Fibroblast of skin of scalp (primary cell): ENCODE results near the gene ATF1. TPM values are rescaled to one million over a fixed set of nuclear protein-coding genes. Genes with fewer than 3 reads are reported as not detected.
A peak's percentile ranks its signal among the peaks of the same experiment; 100 is the strongest.

Experiments used
- DNase-seq: peaks from one replicate; pipeline ENCODE4 v3.0.0-alpha.2; 2013
- polyA plus RNA-seq, 2 experiments: library from polyadenylated mRNA; unstranded; fragments of 120-200 nt; gene quantifications; one replicate each; pipeline ENCODE4 v1.2.1, GENCODE V29; 2013; ENCODE audit not compliant: insufficient read length in 2 of 2

The ATF1 gene
- polyA plus RNA-seq (2013, experiment 1 of 2; ENCODE audit: insufficient read length) = 23.2 TPM
- polyA plus RNA-seq (2013, experiment 2 of 2; ENCODE audit: insufficient read length) = 25.7 TPM

DNA sequence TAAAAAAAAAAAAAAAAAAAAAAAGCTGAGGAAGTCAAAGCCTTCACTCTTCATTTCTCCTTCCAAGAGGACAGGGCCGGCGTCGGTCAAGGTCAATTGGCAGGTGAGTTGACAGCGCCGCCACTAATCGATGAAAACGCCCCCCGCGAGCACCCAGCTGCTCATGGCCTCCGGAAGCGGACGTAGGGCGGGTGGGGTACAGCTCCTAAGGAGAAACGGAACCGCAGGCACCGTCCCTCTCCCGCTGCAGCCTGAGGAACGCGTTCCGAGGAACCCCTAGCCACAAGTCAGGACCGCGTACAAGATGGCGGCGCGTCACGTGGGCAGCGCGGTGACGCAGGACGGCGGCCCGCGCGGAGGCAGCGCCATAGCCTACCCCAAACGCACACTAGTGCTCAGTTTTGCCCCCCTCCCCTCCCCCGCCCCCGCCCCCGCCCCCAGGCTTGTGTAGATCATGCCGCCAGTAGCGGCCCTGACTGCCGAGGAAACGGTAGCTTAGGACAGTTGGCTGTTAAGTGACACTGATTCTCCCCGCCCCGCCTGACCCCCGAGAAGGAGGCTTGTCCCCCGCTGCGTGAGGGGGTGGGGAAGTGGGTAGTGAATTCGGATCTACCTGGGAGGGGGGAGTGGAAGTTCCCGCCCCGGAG is at the start of gene ATF1:
TSS of gene ATF1 (plus strand) at position 463 of the 647 bp plus-strand sequence. CDS start 16,045 bp downstream, outside the sequence.
- DNase-seq = peak; percentile 94

- DNase-seq = no peak
Measured at GRCh38 chr12:50715174-50715573, 48.7 kb upstream of the ATF1 start.

DNA sequence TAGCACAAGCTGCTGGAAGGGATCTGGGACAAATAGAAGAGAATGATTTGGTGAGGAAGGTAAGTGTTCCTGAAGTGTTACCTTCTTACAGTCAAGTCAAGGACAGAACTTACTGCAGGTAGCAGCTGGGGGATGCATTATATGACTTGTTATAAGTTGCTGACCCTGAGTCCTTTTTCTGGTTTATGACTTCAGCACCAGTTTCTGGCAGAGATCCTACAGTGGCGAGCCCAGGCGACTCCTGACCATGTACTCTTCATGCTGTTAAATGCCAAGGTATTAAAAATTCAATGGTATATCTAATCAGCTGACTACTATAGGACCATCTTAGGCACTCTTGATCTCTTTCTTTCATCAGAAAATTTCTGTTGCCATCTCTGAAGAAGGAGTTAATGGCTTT is 45.1 kb upstream of the ATF1 start:
- DNase-seq = no peak

DNA sequence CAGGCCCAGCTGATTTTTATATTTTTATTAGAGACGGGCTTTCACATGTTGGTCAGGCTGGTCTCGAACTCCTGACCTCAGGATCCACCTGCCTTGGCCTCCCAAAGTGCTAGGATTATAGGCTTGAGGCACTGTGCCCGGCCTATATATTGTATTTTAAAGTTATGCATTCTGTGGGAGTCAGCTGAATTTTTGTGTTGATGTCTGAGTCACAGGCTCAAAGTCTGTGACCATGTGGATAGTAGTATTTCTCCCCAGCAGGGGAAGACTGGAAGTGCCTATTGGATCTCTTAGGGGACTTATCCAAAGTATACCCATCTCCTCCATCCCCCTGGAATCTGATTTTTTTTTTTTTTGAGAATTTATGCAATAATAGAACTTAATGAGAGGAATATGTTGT is 43.8 kb upstream of the ATF1 start:
- peak; percentile 15 for DNase-seq

DNA sequence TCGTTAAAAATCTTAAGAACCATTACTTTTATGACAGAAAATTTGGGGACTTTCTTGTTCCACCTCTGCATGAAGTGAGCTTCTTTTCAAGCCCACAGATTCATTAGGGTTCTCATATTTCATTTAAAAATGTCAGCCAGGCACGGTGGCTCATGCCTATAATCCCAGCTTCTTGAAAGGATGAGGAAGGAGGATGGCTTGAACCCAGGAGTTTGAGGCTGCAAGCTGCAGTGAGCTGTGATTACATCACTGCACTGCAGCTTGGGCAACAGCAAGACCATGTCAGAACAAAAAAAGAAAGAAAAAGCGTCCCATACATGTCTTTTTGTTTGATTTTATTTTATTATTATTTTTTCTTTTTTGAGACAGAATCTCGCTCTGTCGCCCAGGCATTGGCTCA is 43.4 kb upstream of the ATF1 start:
- DNase-seq = no peak

GRCh38 chr12:50723865-50724264 is 40.0 kb upstream of the ATF1 start:
- DNase-seq = no peak

DNA sequence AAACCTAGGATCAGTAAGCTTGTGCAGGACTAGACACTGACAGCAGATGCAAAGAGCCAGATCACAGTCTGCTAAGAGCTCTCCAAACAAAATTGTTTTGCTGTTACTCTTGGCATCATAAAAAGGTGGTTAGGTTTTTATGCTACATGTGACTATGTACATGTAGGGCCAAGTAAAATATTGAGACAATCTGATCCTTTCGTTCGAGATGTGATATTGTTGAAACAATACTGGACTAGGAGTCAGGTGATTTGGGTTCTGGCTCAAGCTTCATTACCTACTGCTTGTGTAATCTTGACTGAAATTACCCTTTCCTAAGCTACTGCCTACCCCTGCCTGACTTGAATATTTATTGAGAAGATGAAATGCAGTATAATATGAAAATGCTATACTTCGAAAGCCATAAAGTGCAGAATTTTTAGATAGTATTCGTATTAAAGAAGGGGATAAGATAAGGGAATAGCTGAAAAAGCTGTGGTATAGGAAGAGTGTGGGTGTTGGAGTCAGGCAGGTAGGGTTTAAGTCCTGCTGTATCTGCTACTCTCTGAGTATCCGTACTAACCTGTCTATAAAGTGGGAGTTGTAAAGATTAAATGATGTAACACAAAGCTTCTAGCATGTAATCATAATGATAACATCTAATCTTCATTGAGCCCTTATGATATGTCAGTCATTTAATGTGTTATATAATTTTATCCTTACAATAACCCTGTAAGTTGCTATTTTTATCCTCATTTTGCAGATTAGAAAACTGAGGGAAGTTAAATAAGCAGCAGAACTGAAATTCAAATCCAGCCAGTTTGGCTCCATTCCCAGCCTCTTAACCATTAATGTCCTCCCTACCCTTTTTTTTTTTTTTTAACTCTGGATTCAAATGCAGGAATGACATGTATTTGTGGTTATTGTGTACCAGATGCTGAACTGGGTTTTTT is 38.6 kb upstream of the ATF1 start:
- peak; percentile 29 for DNase-seq

DNA sequence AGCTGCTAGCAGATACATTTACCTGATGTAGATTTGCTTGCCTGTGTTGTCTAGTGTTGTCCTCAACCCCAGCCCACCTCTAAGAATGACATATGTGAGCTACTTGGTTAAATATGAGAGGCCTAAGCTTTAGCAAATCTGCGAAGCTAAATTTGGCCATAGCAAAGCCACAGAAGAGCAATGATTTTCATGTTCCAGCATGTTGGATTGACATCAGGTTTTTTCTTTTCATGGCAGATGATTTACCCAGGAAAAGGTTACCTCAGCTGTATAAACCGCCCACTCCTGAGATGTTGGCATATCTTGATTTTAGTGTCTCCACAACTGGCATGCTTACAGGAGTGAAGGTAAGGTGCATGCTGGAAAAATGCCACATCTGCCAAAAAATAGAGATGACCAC is 36.4 kb upstream of the ATF1 start:
- DNase-seq = no peak

DNA sequence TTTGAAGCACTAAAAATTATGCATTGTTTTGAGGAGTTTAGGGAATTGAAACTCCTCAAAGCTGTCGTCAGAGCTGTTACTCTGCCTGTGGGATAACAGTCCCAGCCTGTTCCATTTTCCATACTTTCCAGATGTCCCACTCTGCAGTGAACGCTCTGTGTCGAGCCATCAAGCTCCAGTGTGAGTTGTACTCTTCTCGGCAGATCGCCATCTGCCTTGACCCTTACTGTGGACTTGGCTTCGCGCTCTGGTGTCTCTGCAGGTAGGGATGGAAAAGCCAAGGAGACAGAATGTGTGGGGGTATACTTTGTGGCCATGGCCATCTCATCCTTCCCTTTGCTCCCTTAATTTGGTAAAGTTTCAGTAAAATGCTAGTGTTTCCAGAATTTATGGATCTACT is 35.5 kb upstream of the ATF1 start:
- no peak for DNase-seq

DNA sequence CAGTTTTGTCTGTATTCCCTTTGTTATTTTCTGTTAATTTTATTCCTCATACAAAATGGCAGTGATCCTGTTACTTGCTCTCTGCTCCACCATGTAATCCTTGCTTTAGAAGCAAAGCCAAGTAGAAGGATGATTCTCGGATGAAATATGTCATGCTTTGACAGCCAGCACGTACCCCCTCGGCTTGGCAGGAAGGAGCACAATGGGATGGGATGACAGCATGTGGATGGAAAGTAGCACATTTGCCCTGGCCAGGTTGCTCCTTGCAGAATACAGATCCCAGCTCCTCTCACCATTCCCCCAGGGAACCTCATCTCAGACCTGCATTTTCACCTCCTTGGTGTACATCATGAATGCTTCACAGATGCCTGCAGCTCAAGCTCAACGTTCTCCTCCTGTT is 35.1 kb upstream of the ATF1 start:
- no peak for DNase-seq

- peak; percentile 47 for DNase-seq
Measured at GRCh38 chr12:50732591-50732990, 31.3 kb upstream of the ATF1 start.

- no peak for DNase-seq
Measured at GRCh38 chr12:50733706-50734105, 30.2 kb upstream of the ATF1 start.

- peak; percentile 48 for DNase-seq
Measured at GRCh38 chr12:50734409-50735263, 29.3 kb upstream of the ATF1 start.

GRCh38 chr12:50739611-50740010 is 24.3 kb upstream of the ATF1 start:
- DNase-seq = no peak

GRCh38 chr12:50740307-50740706 is 23.6 kb upstream of the ATF1 start:
- DNase-seq = no peak

DNA sequence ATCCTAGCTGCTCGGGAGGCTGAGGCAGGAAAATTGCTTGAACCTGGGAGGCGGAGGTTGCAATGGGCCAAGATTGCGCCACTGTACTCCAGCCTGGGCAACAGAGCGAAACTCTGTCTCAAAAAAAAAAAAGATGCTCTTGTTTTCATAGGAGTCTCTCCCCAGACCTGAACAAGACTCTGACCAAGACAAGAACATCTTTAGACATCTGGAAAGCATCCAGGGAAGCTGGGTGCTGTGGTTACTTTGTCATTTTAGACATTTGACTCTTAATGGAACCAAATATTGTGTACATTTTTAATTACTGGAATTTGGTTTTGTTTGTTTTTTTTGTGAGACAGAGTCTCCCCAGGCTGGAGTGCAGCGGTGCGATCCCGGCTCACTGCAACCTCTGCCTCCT is 21.1 kb upstream of the ATF1 start:
- DNase-seq = peak; percentile 36

DNA sequence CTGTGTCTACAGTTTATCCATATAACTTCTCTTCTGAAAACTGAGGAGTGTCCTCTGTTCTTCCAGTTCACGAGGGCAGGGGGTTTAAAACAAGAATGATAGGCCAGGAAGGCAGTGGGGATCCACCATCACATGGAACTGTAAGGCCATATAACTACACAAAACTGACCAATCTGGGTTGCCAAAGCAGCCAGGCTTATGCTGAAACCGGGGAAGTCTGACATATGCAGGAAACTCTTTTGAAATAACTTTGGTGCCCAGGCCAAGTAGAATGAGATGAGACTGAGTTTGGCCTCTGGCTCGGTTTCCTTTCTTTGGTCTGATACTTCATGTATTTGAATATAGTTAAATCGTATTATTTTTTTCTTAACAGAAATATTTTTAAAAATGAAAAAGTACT is 18.0 kb upstream of the ATF1 start:
- DNase-seq = no peak

GRCh38 chr12:50746431-50746830 is 17.5 kb upstream of the ATF1 start:
- no peak for DNase-seq

GRCh38 chr12:50747817-50748216 is 16.1 kb upstream of the ATF1 start:
- no peak for DNase-seq

DNA sequence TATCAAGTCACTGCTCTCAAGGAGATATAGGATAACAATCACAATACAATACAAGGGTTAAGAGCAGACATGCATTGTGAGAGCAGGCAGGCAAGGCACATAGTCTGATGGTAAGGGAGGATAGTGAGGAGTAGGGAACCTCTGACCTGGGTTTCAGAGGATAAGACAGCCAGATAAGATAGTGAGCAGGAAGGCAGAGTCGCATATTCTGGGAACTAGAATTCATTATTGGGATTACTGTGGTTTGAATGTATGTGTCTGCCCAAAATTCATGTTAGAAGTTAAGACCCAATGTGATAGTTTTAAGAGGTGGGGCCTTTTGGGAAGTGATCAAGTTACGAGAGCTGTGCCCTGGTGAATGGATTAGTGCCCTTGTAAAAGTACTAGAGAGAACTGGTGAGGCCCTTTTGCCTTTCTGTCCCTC is 14.4 kb upstream of the ATF1 start:
- DNase-seq = no peak

- DNase-seq = no peak
Measured at GRCh38 chr12:50750366-50750765, 13.5 kb upstream of the ATF1 start.

DNA sequence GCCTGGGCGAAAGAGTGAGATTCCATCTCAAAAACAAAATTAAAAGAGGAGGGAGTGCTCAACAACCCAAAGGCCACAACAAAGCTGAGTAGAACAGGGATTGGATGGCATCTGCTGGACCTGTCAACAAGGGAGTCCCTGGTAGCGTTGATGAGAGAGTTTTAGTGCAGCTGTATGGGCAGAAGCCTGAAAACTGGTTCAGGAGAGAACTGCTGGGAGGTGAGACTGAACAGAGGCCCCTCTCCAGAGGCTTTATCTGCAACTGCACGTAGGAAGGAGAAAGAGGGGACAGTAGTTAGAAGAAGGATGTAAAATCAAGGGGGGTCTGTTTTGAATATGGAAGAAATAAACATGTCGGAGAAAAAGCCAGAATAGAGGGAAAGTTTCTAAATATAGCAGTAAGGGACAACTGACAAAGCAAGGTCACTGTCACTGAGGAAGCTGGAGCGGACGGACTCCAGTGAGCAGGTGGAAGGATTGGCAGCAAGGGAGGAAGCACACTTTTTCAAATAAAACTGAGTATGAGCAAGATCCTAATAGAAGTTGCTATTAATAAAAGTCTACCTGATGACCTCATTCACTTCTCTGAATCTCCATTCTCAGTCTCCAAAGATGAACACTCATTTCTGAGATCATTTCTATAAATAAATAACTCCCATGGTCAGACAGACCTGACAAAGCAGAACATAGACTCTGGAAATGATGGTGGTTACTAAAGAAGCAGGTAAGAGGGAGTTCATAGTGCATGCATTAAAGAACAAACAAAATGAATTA is 11.8 kb upstream of the ATF1 start:
- DNase-seq = no peak
